GM12874 (cell line): ENCODE measurements around the gene OBSCN.

Source experiments
- CTCF ChIP-seq: IDR thresholded peaks from 2 replicates; pipeline ENCODE4 v1.5.1; 2011; ENCODE audit warnings: low read depth, mild to moderate bottlenecking, control low read depth, low read length, moderate library complexity; ENCODE audit not compliant: insufficient read depth

Gene OBSCN

GRCh38 chr1:228336308-228337030 lies 128.6 kb downstream of the OBSCN start:
- no peak for TF ChIP-seq CTCF

DNA sequence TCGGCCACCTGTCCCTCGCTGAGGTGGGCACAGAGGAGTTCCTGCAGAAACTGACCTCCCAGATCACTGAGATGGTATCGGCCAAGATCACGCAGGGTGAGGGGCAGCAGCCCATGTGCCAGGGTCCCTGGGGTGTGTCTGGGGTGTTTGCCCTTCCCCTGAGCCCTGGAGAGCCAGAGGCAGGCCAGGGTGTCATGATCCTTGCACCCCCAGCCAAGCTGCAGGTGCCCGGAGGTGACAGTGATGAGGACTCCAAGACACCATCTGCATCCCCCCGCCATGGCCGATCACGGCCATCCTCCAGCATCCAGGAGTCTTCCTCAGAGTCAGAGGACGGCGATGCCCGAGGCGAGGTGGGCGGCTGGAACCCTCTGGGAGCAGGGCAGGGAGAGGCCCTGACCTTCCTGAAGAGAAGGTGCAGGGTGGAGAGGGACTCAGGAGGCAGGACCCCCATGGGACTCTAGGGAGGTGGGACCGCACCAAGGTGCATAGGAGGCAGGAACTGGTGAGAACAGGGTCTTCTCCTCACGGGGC lies 129.3 kb downstream of the OBSCN start:
- no peak for TF ChIP-seq CTCF

DNA sequence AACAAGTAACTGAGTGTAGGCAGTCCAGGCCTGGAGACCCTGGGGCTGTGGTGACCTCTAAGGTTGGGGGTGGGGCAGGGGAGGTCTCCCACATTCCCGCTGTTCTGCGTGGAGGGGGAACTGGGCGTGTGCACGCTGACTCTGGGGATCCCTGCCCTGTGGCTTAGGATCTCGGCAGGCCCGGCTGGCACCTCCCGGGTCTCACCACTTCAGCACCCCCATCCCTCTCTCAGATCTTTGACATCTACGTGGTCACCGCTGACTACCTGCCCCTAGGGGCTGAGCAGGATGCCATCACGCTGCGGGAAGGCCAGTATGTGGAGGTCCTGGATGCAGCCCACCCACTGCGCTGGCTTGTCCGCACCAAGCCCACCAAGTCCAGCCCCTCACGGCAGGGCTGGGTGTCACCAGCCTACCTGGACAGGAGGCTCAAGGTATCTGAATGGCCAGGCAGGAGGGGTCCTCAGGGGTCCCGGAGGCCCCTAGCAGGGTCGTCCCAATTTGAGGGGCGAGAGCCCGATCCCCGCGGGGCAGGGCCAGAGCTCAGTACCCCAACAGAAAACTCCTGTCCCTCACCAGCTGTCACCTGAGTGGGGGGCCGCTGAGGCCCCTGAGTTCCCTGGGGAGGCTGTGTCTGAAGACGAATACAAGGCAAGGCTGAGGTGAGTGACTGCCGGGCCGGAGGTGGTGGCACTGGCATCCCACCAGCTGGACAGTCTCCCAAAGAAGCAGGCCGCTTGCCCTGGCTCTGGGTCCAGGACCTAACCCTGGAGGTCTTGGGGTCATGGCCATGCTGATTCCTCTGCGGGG lies 130.1 kb downstream of the OBSCN start:
- no peak for TF ChIP-seq CTCF

DNA sequence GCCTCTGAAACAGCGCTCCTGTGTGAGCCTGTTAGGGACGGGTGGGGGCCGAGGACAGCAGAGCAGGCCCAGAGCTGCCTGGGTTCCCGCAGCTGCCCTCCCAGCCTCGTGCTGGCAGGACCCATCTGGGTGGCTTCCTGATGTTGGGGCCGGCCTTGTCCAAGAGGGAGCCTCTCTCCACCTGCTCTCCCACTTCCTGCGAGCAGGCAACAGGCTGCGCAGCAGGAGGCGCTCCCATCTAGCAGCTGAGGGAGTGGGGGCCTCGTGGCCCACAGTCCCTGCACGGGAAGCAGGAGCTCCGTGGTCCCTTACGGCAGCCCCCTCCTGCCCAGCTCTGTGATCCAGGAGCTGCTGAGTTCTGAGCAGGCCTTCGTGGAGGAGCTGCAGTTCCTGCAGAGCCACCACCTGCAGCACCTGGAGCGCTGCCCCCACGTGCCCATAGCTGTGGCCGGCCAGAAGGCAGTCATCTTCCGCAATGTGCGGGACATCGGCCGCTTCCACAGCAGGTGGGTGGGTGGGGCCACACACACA lies 130.7 kb downstream of the OBSCN start:
- TF ChIP-seq CTCF = no peak

DNA sequence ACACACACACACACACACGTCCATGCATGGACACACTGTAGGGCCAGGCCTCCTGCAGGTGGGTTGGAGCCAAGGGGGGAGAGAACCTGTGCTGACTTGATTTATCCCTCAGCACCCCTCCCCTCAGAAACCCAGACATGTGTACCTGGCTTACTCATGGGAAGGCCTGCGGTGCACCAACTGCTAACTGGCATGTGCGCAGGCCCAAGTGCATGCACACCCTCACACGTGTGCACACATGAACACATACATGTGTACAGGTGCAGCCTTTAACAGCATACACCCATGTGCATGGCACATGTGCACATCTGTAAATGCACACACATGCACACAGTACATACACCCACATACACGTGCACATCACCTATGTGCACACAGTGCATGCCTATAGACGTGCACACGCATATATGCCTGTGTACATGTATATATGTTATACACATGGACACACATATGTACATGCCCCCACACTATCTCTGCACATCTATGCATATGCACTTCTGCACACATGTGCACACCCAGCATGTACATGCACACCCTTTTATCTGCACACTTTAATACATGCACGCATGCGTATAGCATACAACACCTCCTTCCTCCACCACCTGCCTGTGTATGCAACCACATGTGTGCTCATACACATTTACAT lies 131.3 kb downstream of the OBSCN start:
- TF ChIP-seq CTCF = no peak

DNA sequence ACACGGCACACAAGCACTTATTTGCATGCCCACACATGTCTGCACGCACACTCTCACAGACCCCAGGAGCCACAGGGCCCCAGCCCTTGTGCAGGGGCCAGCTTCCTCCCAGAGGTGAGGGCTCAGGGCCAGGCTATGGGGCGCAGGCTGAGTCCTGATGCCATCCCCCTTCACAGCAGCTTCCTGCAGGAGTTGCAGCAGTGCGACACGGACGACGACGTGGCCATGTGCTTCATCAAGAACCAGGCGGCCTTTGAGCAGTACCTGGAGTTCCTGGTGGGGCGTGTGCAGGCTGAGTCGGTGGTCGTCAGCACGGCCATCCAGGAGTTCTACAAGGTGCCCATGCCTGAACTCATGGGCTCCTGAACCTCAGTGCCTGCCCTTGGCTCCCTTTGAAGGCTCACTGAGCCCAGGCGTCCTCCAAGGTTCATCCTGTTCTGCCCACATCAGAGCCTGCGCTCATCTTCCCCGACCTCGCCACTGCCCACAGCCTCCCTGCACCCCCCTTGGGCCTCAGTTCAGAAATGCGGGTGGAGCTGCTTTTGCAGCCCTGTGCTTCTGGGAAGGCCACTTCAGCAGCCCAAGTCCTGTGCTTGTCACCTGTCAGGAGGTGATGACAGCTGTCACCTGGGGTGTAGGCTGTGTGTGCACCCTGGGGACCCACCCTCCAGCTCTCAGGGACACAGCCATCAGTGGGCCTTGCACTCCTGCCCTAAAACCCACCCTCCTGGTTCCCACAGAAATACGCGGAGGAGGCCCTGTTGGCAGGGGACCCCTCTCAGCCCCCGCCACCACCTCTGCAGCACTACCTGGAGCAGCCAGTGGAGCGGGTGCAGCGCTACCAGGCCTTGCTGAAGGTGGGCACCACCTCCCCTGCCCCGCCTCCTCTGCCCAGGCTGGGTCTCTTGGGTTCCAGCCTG lies 132.2 kb downstream of the OBSCN start:
- no peak for TF ChIP-seq CTCF
